ENCODE results near the gene DCAF11. TPM values are rescaled to one million over a fixed set of nuclear protein-coding genes. Genes with fewer than 3 reads are reported as not detected.
A peak's percentile ranks its signal among the peaks of the same experiment; 100 is the strongest.

DCAF11 gene
- total and polyA plus RNA-seq, 2 donors (not counting 1 experiment from before 2014, with no cell fraction given) = 64.5 to 96.3 TPM

DNA sequence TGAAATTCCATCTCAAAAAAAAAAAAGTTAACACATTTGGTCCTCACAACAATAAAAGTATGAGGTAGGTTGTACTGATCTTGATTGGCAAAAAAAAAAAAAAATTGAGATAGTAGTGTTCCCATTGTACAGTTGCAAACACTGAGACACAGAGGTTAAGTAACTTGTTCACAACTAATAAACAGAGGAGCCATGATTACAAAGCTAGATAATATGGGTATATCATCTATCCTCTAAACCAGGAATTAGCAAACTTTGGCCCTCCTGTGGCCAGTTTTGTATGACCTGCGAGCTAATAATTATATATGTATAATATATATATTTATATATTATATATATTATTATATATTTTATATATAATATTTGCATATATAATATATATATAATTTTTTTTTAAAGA, 19.2 kb downstream of the DCAF11 start:
- Mint-ChIP-seq H3K4me1 (peaks cover 37% of the 10 kb centered on the region), H3K27me3 (no peaks in the 10 kb centered on the region), H3K4me3 (no peak overlapping the region), H3K9me3 (ENCODE audit: insufficient read depth) (no peaks in the 10 kb centered on the region), H3K27ac (no peak overlapping the region)
- H3K27ac ChIP-seq (ENCODE audit: low read length in 2 of 2) = no peak overlapping the region
- H3K4me1 ChIP-seq (ENCODE audit: control insufficient read depth in 2 of 2, insufficient read depth in 2 of 2, low read length in 2 of 2) = peaks cover 28 to 29% of the 10 kb centered on the region in 2 donors
- no peak overlapping the region for H3K4me3 ChIP-seq (ENCODE audit: control extremely low read depth in 1 of 5, extremely low read depth in 1 of 5, insufficient read depth in 1 of 5, low read depth in 2 of 5, low read length in 4 of 5)
- H3K9me3 ChIP-seq (ENCODE audit: control extremely low read depth in 1 of 3, control insufficient read depth in 2 of 3, insufficient read depth in 1 of 3, low read length in 2 of 3) = no peaks in the 10 kb centered on the region
- peaks cover 35% of the 10 kb centered on the region for H3K79me2 ChIP-seq (ENCODE audit: control insufficient read depth, insufficient read depth, low read length)
- H3K36me3 ChIP-seq (replicated peaks in 1 of 2; ENCODE audit: control extremely low read depth in 1 of 2, control insufficient read depth in 1 of 2, extremely low read depth in 1 of 2, insufficient read depth in 2 of 2, low read length in 1 of 2) = peaks cover 0 to 17% of the 10 kb centered on the region in 2 experiments
- H2AFZ ChIP-seq (ENCODE audit: insufficient read depth, low read depth, low read length, poor library complexity, severe bottlenecking) = no peak overlapping the region
- no peak overlapping the region for H3K9ac ChIP-seq (ENCODE audit: low read length)
- no peak overlapping the region for H3K4me2 ChIP-seq (replicated peaks; ENCODE audit: low read depth, low read length, poor library complexity, severe bottlenecking)
- CTCF ChIA-PET = interaction anchor here (0.7 to 3.0 kb wide), 5 partner anchors 17 to 28 kb away, joined by 3 to 12 read pairs (median 6); partner anchors contain the start of genes IRF9 and NRL
- POLR2A ChIA-PET = interaction anchor here (1.3 kb wide), 2 partner anchors 18 to 20 kb away, joined by 3 to 10 read pairs; no protein-coding TSS in a partner anchor
- ATAC-seq (ENCODE audit: low read depth) (no peak), DNase-seq (no peak)
- no peaks in the 10 kb centered on the region for H3K27me3 ChIP-seq (replicated peaks in 1 of 4; ENCODE audit: control extremely low read depth in 1 of 4, control insufficient read depth in 3 of 4, insufficient read depth in 4 of 4, low read length in 3 of 4)
- TF ChIP-seq, protein P1, sequence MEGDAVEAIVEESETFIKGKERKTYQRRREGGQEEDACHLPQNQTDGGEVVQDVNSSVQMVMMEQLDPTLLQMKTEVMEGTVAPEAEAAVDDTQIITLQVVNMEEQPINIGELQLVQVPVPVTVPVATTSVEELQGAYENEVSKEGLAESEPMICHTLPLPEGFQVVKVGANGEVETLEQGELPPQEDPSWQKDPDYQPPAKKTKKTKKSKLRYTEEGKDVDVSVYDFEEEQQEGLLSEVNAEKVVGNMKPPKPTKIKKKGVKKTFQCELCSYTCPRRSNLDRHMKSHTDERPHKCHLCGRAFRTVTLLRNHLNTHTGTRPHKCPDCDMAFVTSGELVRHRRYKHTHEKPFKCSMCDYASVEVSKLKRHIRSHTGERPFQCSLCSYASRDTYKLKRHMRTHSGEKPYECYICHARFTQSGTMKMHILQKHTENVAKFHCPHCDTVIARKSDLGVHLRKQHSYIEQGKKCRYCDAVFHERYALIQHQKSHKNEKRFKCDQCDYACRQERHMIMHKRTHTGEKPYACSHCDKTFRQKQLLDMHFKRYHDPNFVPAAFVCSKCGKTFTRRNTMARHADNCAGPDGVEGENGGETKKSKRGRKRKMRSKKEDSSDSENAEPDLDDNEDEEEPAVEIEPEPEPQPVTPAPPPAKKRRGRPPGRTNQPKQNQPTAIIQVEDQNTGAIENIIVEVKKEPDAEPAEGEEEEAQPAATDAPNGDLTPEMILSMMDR (IDR thresholded peaks at IDR 0.05) = no peak
- no peak for TF ChIP-seq EZH2 (IDR thresholded peaks at IDR 0.05; ENCODE audit: borderline replicate concordance, insufficient read depth, low read depth, low read length, poor library complexity, severe bottlenecking)
- WGBS (ENCODE audit: insufficient coverage) = no CpG with 5 or more reads among the region's 1 CpG
- H4K20me1 ChIP-seq (ENCODE audit: control insufficient read depth, insufficient read depth, low read length, poor library complexity, severe bottlenecking) = peaks cover 11% of the 10 kb centered on the region
- intact Hi-C loops (cut with micrococcal nuclease) = no loop called here

DNA sequence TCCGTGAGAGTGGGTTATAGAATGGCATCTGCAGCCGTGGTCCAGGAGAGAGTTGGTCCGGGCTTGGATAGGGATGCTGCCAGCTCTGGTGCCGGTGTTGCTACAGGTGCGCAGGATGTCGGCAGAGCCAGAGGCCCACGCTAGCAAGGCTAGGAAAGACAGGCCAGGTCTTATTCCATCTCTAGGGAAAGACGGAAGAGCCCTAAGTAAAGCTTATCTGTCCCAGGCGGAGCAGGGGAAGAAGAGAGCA, 20.9 kb downstream of the DCAF11 start:
- H3K4me3 Mint-ChIP-seq = peak overlapping the region; percentile 91
- intact Hi-C loops (cut with micrococcal nuclease) = no loop called here
- Histone ChIP-seq H3K4me3 (ENCODE audit: control extremely low read depth in 1 of 5, extremely low read depth in 1 of 5, insufficient read depth in 1 of 5, low read depth in 2 of 5, low read length in 4 of 5) (peak overlapping the region in 4 of 5 experiments; percentile 65 to 96 (median 80)), H2AFZ (ENCODE audit: insufficient read depth, low read depth, low read length, poor library complexity, severe bottlenecking) (peak overlapping the region; percentile 96), H3K4me1 (ENCODE audit: control insufficient read depth in 2 of 2, insufficient read depth in 2 of 2, low read length in 2 of 2) (peaks cover 29 to 39% of the 10 kb centered on the region in 2 donors), H3K9me3 (ENCODE audit: control extremely low read depth in 1 of 3, control insufficient read depth in 2 of 3, insufficient read depth in 1 of 3, low read length in 2 of 3) (no peaks in the 10 kb centered on the region), H3K27ac (ENCODE audit: low read length in 2 of 2) (peak overlapping the region; percentile 37 to 97), H3K36me3 (replicated peaks in 1 of 2; ENCODE audit: control extremely low read depth in 1 of 2, control insufficient read depth in 1 of 2, extremely low read depth in 1 of 2, insufficient read depth in 2 of 2, low read length in 1 of 2) (peaks cover 0 to 27% of the 10 kb centered on the region in 2 experiments), H4K20me1 (ENCODE audit: control insufficient read depth, insufficient read depth, low read length, poor library complexity, severe bottlenecking) (peaks cover 11% of the 10 kb centered on the region), H3K4me2 (replicated peaks; ENCODE audit: low read depth, low read length, poor library complexity, severe bottlenecking) (peak overlapping the region; percentile 90), H3K27me3 (replicated peaks in 1 of 4; ENCODE audit: control extremely low read depth in 1 of 4, control insufficient read depth in 3 of 4, insufficient read depth in 4 of 4, low read length in 3 of 4) (no peaks in the 10 kb centered on the region), H3K79me2 (ENCODE audit: control insufficient read depth, insufficient read depth, low read length) (peaks cover 46% of the 10 kb centered on the region), H3K9ac (ENCODE audit: low read length) (peak overlapping the region; percentile 97)
- ATAC-seq (ENCODE audit: low read depth) (no peak), DNase-seq (no peak)
- ChIA-PET POLR2A (interaction anchor here (0.5 to 3.3 kb wide), 17 partner anchors 11 to 295 kb away, joined by 3 to 49 read pairs (median 4); partner anchors contain the start of genes CHMP4A, DCAF11, IPO4 and IRF9), CTCF (interaction anchor here (1.0 to 4.6 kb wide), 10 partner anchors 8 to 198 kb away, joined by 3 to 43 read pairs (median 6); partner anchors contain the start of genes DCAF11, IRF9, MDP1 and NRL)
- peak overlapping the region; percentile 94 for H3K27ac Mint-ChIP-seq
- no peaks in the 10 kb centered on the region for H3K27me3 Mint-ChIP-seq
- 5% methylated on average over 9 of the region's 9 CpGs for WGBS (ENCODE audit: insufficient coverage)
- H3K9me3 Mint-ChIP-seq (ENCODE audit: insufficient read depth) = no peaks in the 10 kb centered on the region
- no peak for TF ChIP-seq EZH2 (IDR thresholded peaks at IDR 0.05; ENCODE audit: borderline replicate concordance, insufficient read depth, low read depth, low read length, poor library complexity, severe bottlenecking)
- TF ChIP-seq, protein P1 (IDR thresholded peaks at IDR 0.05) = no peak
- H3K4me1 Mint-ChIP-seq = peaks cover 52% of the 10 kb centered on the region
